Sigmoid colon (tissue), 4 donors: ENCODE measurements around the gene ZDHHC11.

ENCODE experiments used
- CTCF ChIP-seq, 4 experiments: fragments of 450-650 bp in 3 of 4; fragments of 200-600 bp in 1 of 4; IDR thresholded peaks; one replicate each; pipeline ENCODE4 v1.5.1; 2016 to 2019; ENCODE audit warnings: antibody characterized with exemption in 4 of 4, mild to moderate bottlenecking in 3 of 4, moderate library complexity in 2 of 4
- EP300 ChIP-seq, 4 donors: sonication (generic); formaldehyde crosslinking; IDR thresholded peaks; one replicate each; pipeline ENCODE4 v1.6.1; 2017; ENCODE audit warnings: antibody characterized with exemption in 4 of 4

- TF ChIP-seq EP300 (IDR thresholded peaks at IDR 0.05) (no peak), CTCF (IDR thresholded peaks at IDR 0.05) (no peak)
Measured at GRCh38 chr5:887947-888637, 37.3 kb upstream of the ZDHHC11 start.
